HepG2 (cell line): ENCODE measurements around the gene ITPK1. TPM values are rescaled to one million over a fixed set of nuclear protein-coding genes. Genes with fewer than 3 reads are reported as not detected.

Experiments used
- ADNP ChIP-seq: sonication (generic); formaldehyde crosslinking; IDR thresholded peaks from 2 replicates; pipeline ENCODE4 v1.4.0; 2020; ENCODE audit warnings: missing genetic modification reagents
- ARID2 ChIP-seq: sonication (generic); formaldehyde crosslinking; IDR thresholded peaks from 2 replicates; pipeline ENCODE4 v1.8.1; 2022; ENCODE audit warnings: mild to moderate bottlenecking, missing genetic modification reagents, borderline replicate concordance
- ARNTL ChIP-seq: sonication (generic); formaldehyde crosslinking; IDR thresholded peaks from 2 replicates; pipeline ENCODE4 v1.4.0; 2020; ENCODE audit warnings: mild to moderate bottlenecking, missing genetic modification reagents
- ATF3 ChIP-seq: sonication (generic); formaldehyde crosslinking; IDR thresholded peaks from 2 replicates; pipeline ENCODE4 v1.4.0; 2020; ENCODE audit warnings: missing genetic modification reagents
- E2F2 ChIP-seq: sonication (generic); formaldehyde crosslinking; IDR thresholded peaks from 2 replicates; pipeline ENCODE4 v1.4.0; 2020; ENCODE audit warnings: missing genetic modification reagents, borderline replicate concordance
- EP300 ChIP-seq, 3 experiments: sonication (generic) in 1 of 3; formaldehyde crosslinking in 1 of 3; IDR thresholded peaks; 2 replicates each; pipeline versions ENCODE4 v1.5.1 to v1.6.1; 2011 to 2020; ENCODE audit warnings: low read depth in 2 of 3, low read length in 2 of 3, borderline replicate concordance in 1 of 3, improper control_type of control experiment in 1 of 3, mild to moderate bottlenecking in 1 of 3, missing genetic modification reagents in 1 of 3, moderate library complexity in 1 of 3
- FOXK1 ChIP-seq: sonication (generic); formaldehyde crosslinking; IDR thresholded peaks from 2 replicates; pipeline ENCODE4 v1.4.0; 2020; ENCODE audit warnings: low read depth, missing genetic modification reagents, borderline replicate concordance
- FOXM1 ChIP-seq: sonication (generic); formaldehyde crosslinking; IDR thresholded peaks from 2 replicates; pipeline ENCODE4 v1.5.0; 2020; ENCODE audit warnings: missing genetic modification reagents
- HOXA5 ChIP-seq: sonication (generic); formaldehyde crosslinking; IDR thresholded peaks from 2 replicates; pipeline ENCODE4 v1.4.0; 2020; ENCODE audit warnings: missing genetic modification reagents
- MAFK ChIP-seq, 2 experiments: IDR thresholded peaks in 1 of 2; conservative IDR thresholded peaks in 1 of 2; 2 replicates each; pipeline ENCODE4 v1.6.1; 2011; ENCODE audit warnings: improper control_type of control experiment in 2 of 2, low read length in 2 of 2
- MAZ ChIP-seq, 2 experiments: sonication (generic) in 1 of 2; formaldehyde crosslinking in 1 of 2; IDR thresholded peaks; 2 replicates each; pipeline versions ENCODE4 v1.5.0 to v1.6.1; 2012 to 2020; ENCODE audit warnings: low read depth in 2 of 2, mild to moderate bottlenecking in 2 of 2, borderline replicate concordance in 1 of 2, improper control_type of control experiment in 1 of 2, low read length in 1 of 2, missing genetic modification reagents in 1 of 2, moderate library complexity in 1 of 2
- MBD4 ChIP-seq: IDR thresholded peaks from 2 replicates; pipeline ENCODE4 v1.6.1; 2012; ENCODE audit warnings: low read length, inconsistent platforms, borderline replicate concordance
- MED1 ChIP-seq: sonication (generic); formaldehyde crosslinking; IDR thresholded peaks from 2 replicates; pipeline ENCODE4 v1.4.0; 2020; ENCODE audit warnings: missing genetic modification reagents
- MZF1 ChIP-seq: sonication (generic); formaldehyde crosslinking; IDR thresholded peaks from 2 replicates; pipeline ENCODE4 v1.8.1; 2023; ENCODE audit warnings: mild to moderate bottlenecking, missing genetic modification reagents, borderline replicate concordance
- NFE2 ChIP-seq: sonication (generic); formaldehyde crosslinking; IDR thresholded peaks from 2 replicates; pipeline ENCODE4 v1.4.0; 2020; ENCODE audit warnings: missing genetic modification reagents
- NR2F6 ChIP-seq, 2 experiments: IDR thresholded peaks; 2 replicates each; pipeline ENCODE4 v1.6.1; 2016; ENCODE audit warnings: antibody characterized with exemption in 1 of 2, mild to moderate bottlenecking in 1 of 2
- PREB ChIP-seq: sonication (generic); formaldehyde crosslinking; IDR thresholded peaks from 2 replicates; pipeline ENCODE4 v1.4.0; 2020; ENCODE audit warnings: missing genetic modification reagents
- RARA ChIP-seq: IDR thresholded peaks from 2 replicates; pipeline ENCODE4 v1.6.1; 2016; ENCODE audit warnings: missing genetic modification reagents, missing compliant biosample characterization
- SKI ChIP-seq: fragments of 450-650 bp; IDR thresholded peaks from one replicate; pipeline ENCODE4 v1.6.1; 2018; ENCODE audit warnings: mild to moderate bottlenecking; ENCODE audit not compliant: partially characterized antibody
- ZFP36 ChIP-seq: fragments of 150-350 bp; IDR thresholded peaks from 2 replicates; pipeline ENCODE4 v1.6.1; 2018; ENCODE audit warnings: borderline replicate concordance, low read length, low read depth; ENCODE audit not compliant: partially characterized antibody
- ZIK1 ChIP-seq: sonication (generic); formaldehyde crosslinking; IDR thresholded peaks from 2 replicates; pipeline ENCODE4 v1.5.0; 2020; ENCODE audit warnings: mild to moderate bottlenecking, low read depth, missing genetic modification reagents, borderline replicate concordance
- ZNF468 ChIP-seq: sonication (generic); formaldehyde crosslinking; IDR thresholded peaks from 2 replicates; pipeline ENCODE4 v1.8.0; 2022; ENCODE audit warnings: mild to moderate bottlenecking, moderate library complexity, missing genetic modification reagents
- ZNF510 ChIP-seq: sonication (generic); formaldehyde crosslinking; IDR thresholded peaks from 2 replicates; pipeline ENCODE4 v1.4.0; 2020; ENCODE audit warnings: low read depth, mild to moderate bottlenecking, missing genetic modification reagents
- ZNF552 ChIP-seq: sonication (generic); formaldehyde crosslinking; IDR thresholded peaks from 2 replicates; pipeline ENCODE4 v1.9.0; 2022; ENCODE audit warnings: missing genetic modification reagents, mild to moderate bottlenecking, borderline replicate concordance
- ZNF564 ChIP-seq: sonication (generic); formaldehyde crosslinking; IDR thresholded peaks from 2 replicates; pipeline ENCODE4 v1.8.1; 2023; ENCODE audit warnings: mild to moderate bottlenecking, missing genetic modification reagents
- ZNF7 ChIP-seq: IDR thresholded peaks from 2 replicates; pipeline ENCODE4 v1.6.1; 2016; ENCODE audit warnings: missing biosample characterization, missing genetic modification reagents
- ZNF746 ChIP-seq: sonication (generic); formaldehyde crosslinking; IDR thresholded peaks from 2 replicates; pipeline ENCODE4 v1.8.0; 2022; ENCODE audit warnings: mild to moderate bottlenecking, missing genetic modification reagents
- polyA plus RNA-seq, 8 experiments: library from polyadenylated mRNA; depleted of rRNA in 3 of 8; stranded (reverse) in 7 of 8; unstranded in 1 of 8; fragments of >200 nt; fragmentation: Illumina TruSeq in 4 of 8; extraction: Trizol in 4 of 8; gene quantifications; 2 replicates each; pipeline versions ENCODE4 v1.2.1 to v1.2.3, GENCODE V29; 2011 to 2016; ENCODE audit warnings: low read depth in 4 of 8, missing spikeins in 1 of 8, mixed read lengths in 1 of 8; ENCODE audit not compliant: insufficient read depth in 1 of 8
- total RNA-seq, 5 experiments: library from RNA; depleted of rRNA; stranded (reverse); fragments of >200 nt; fragmentation: Illumina TruSeq; extraction: Trizol; gene quantifications; 2 replicates each; pipeline ENCODE4 v1.2.3, GENCODE V29; 2016; ENCODE audit warnings: low read depth in 1 of 5

The ITPK1 gene
- total and polyA plus RNA-seq, 2 of the 13 experiments (the other 11 are each of a cell fraction or from before 2014, with no cell fraction given), result 20.5 to 47.5 TPM

GRCh38 chr14:92986254-92987147 lies 129.2 kb downstream of the ITPK1 start (continued):
- TF ChIP-seq ARID2 (CRISPR knock-in tag), result no peak
- TF ChIP-seq NFE2 (CRISPR knock-in tag), result no peak
- TF ChIP-seq ZNF7 (CRISPR knock-in tag), result no peak
- no peak for TF ChIP-seq ZNF510 (CRISPR knock-in tag)
- no peak for TF ChIP-seq ZNF746 (CRISPR knock-in tag)
- no peak for TF ChIP-seq ZNF564 (CRISPR knock-in tag)
- no peak for TF ChIP-seq PREB (CRISPR knock-in tag)
- TF ChIP-seq RARA (CRISPR knock-in tag), result peak; percentile 82
- no peak for TF ChIP-seq NR2F6 (IDR thresholded peaks at IDR 0.05)
- TF ChIP-seq NR2F6 (CRISPR knock-in tag; IDR thresholded peaks at IDR 0.05), result peak; percentile 46
- TF ChIP-seq HOXA5, result no peak
- no peak for TF ChIP-seq ZNF552 (CRISPR knock-in tag)
- TF ChIP-seq ZIK1 (CRISPR knock-in tag), result no peak
- TF ChIP-seq E2F2 (CRISPR knock-in tag), result no peak
- peak; percentile 26; the same call in 1 of the 2 replicates for TF ChIP-seq ATF3 (CRISPR knock-in tag)
- no peak for TF ChIP-seq MED1 (CRISPR knock-in tag)
- peak; percentile 52 for TF ChIP-seq SKI
- no peak for TF ChIP-seq ADNP
- TF ChIP-seq EP300 (IDR thresholded peaks at IDR 0.05; ENCODE audit: low read depth in 2 of 2, low read length in 2 of 2), result no peak
- TF ChIP-seq EP300 (CRISPR knock-in tag; IDR thresholded peaks at IDR 0.05; ENCODE audit: borderline replicate concordance), result 0 out of 2 replicates have a peak, but pooled peaks have one; percentile 26
- TF ChIP-seq ZFP36, result no peak
- no peak for TF ChIP-seq FOXK1 (CRISPR knock-in tag)
- no peak for TF ChIP-seq ZNF468
- TF ChIP-seq FOXM1 (CRISPR knock-in tag), result no peak
- TF ChIP-seq MAFK (conservative IDR thresholded peaks at IDR 0.05 in 1 of 2, IDR thresholded peaks at IDR 0.05 in 1 of 2; ENCODE audit: low read length in 2 of 2), result no peak
- no peak for TF ChIP-seq MAZ (IDR thresholded peaks at IDR 0.05; ENCODE audit: borderline replicate concordance, low read depth, low read length)
- TF ChIP-seq MAZ (CRISPR knock-in tag; IDR thresholded peaks at IDR 0.05; ENCODE audit: low read depth), result no peak
- TF ChIP-seq ARNTL (CRISPR knock-in tag), result no peak
- TF ChIP-seq MBD4, result no peak
- no peak for TF ChIP-seq MZF1 (CRISPR knock-in tag)
